Astrocyte (in vitro differentiated cells and primary cell): Measurements from ENCODE around the gene HECTD2.

Experiments
- EZH2 ChIP-seq: IDR thresholded peaks from 2 replicates; pipeline ENCODE4 v1.6.1; 2012; ENCODE audit warnings: mild to moderate bottlenecking, low read length, inconsistent platforms; ENCODE audit not compliant: insufficient read depth
- TF ChIP-seq, protein P1 (sequence below): IDR thresholded peaks from 2 replicates; pipeline ENCODE4 v1.5.1; 2011; ENCODE audit warnings: low read depth, mild to moderate bottlenecking, inconsistent platforms, low read length, moderate library complexity; ENCODE audit not compliant: insufficient read depth

GRCh38 chr10:91550021-91550420 is 139.9 kb downstream of the HECTD2 start:
- TF ChIP-seq, protein P1, sequence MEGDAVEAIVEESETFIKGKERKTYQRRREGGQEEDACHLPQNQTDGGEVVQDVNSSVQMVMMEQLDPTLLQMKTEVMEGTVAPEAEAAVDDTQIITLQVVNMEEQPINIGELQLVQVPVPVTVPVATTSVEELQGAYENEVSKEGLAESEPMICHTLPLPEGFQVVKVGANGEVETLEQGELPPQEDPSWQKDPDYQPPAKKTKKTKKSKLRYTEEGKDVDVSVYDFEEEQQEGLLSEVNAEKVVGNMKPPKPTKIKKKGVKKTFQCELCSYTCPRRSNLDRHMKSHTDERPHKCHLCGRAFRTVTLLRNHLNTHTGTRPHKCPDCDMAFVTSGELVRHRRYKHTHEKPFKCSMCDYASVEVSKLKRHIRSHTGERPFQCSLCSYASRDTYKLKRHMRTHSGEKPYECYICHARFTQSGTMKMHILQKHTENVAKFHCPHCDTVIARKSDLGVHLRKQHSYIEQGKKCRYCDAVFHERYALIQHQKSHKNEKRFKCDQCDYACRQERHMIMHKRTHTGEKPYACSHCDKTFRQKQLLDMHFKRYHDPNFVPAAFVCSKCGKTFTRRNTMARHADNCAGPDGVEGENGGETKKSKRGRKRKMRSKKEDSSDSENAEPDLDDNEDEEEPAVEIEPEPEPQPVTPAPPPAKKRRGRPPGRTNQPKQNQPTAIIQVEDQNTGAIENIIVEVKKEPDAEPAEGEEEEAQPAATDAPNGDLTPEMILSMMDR = no peak
- TF ChIP-seq EZH2 = no peak
